AML-193 (cell line): ENCODE data around the gene PEX16.

ENCODE experiments used
- DNase-seq, 2 experiments: peaks; one replicate each; lab custom pipeline; 2025; lab: John Stamatoyannopoulos, UW

Gene PEX16

DNA sequence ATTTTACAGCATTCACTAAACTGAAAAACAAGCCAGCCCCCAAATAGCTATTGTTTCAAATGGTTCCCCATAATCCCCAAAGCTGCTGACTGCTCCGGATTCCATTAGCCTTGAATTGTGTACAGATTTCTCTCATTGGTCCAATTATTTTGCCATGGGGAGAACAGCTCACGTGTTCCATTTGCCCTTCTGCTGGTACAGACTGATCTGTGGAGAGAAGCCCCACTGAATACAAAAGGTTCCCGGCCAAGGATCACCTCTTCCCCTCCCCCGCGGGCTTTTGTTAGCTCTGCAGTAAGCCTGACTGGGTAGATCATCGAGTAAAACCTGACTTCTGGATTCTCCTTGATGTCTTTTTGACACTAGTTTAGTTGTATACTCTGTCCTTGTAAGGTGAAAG is 41.3 kb downstream of the PEX16 start:
- no peak for DNase-seq

- peak; percentile 29 to 45 for DNase-seq
These were observed 44.9 kb downstream of the PEX16 start for GRCh38 chr11:45872651-45873356.

GRCh38 chr11:45871638-45872037 is 46.0 kb downstream of the PEX16 start:
- DNase-seq = no peak

GRCh38 chr11:45870706-45871105 is 47.0 kb downstream of the PEX16 start:
- DNase-seq = no peak

GRCh38 chr11:45869551-45869950 is 48.1 kb downstream of the PEX16 start:
- no peak for DNase-seq

GRCh38 chr11:45864041-45864440 is 53.6 kb downstream of the PEX16 start:
- no peak for DNase-seq

GRCh38 chr11:45860764-45861510 is 56.7 kb downstream of the PEX16 start:
- no peak for DNase-seq

DNA sequence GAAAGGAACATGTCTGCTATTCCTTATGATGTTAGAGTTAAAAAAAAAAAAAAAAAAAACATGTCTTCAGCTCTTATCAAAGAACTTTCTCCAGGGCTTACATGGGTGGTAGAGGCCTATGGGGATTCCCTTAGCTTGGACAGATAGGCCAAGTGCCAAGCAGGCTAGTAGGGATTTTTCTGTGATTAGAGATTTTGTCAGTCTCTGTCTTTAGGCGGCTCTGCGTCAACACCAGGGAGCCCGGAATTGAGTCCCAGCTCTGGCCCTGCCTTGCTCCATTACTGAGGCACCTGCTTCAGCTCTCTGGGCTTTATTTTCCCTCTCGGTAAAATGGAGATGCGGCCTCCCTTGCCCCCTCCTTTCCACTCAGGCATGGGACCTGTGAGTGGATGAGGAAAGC is 57.3 kb downstream of the PEX16 start:
- DNase-seq = no peak
